Renal pelvis (tissue), 4 donors: ENCODE results near the gene KIRREL3. TPM values are rescaled to one million over a fixed set of nuclear protein-coding genes. Genes with fewer than 3 reads are reported as not detected.

Experiments
- DNase-seq: peaks from one replicate; pipeline ENCODE4 v3.0.0-alpha.2; 2013
- polyA plus RNA-seq, 3 donors: library from polyadenylated mRNA; unstranded; fragments of 120-200 nt; gene quantifications; one replicate each; pipeline ENCODE4 v1.2.1, GENCODE V29; 2013; ENCODE audit not compliant: insufficient read length in 3 of 3

Gene KIRREL3
- polyA plus RNA-seq, 3 donors = 1.6 to 1.8 (median 1.7) TPM

DNA sequence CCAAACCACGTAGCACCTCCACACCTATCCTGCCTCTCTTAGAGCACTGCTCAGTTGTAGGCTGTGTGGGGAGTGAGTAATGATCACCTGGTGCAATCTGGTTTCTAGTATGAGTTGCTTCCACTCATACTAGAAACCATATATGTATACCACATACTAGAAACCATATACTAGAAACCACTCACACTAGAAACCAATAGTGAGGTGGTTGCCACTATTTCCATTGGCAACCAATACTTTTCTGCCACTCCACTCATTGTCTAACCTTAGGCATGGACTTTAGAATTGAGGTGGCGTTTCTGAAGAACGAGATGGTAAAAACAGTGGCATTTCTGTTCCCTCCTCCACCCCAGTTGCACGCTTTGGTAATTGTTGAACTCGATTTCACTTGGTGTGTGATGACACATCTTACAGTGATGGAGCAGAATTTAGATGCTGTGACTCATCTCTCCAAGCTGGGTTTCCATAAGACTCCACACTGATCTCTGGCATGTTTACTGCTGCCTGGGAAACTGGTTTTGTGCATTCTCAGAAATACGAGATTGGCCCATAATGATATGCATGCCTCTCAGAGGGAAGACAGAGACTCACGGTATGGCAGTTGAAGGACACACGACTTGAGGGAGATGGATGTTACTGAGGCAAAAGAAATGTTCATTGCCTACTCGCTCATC is 82.9 kb downstream of the KIRREL3 start:
- no peak for DNase-seq

DNA sequence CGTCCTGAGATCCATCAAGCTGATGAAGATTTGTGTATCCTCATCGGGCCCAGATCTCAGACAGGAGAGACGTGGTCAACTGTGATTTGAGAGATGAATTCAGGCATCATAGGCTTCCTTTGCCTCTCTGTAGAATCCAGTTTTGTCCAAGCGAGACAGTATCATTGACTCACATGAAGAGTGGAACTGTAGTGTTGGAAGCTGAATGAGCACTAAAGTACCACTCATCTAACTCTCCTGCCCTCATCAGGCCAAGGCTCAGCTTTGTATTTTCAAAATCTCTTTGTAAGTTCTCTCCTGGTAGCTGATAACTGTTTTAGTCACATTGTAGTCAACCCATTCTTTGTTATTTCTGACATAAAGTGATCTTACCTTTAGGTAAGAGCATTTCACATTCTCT is 85.1 kb downstream of the KIRREL3 start:
- DNase-seq = no peak

DNA sequence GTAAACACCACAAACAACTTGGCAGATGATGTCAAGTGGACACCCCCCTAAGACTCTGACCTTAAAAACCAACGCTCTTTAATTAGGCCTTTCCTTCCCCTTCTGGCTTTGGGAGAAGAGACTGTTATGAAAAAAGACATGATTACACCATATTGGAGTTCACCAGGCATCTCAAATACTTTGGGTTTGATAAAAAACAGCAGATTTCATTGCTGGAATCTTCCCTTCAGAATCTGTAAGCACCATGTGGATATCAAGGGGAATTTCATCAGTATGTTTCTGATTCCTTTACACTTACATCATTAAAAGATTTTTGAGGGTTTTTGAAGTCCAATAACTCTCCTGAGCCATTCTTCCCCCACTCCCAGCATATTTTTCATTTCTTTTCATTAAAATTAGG is 85.6 kb downstream of the KIRREL3 start:
- no peak for DNase-seq

DNA sequence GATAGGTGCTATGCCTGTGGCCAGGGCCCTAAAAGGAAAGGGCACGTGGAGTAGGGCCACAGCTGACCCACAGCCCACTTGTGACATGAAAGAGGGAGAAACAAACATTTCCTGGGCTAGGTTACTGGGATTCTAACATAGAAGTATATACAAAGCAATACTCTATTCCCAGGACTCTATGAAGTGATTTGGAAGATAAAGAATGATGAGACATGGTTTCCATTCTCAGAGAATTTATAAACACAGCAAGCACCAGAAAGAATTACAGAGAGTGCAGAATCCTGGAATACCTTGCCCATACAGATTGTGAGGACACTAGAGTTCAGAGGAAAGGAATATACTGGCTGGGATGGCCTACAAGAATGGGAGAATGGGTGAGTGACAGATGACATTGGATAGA is 86.4 kb downstream of the KIRREL3 start:
- no peak for DNase-seq

DNA sequence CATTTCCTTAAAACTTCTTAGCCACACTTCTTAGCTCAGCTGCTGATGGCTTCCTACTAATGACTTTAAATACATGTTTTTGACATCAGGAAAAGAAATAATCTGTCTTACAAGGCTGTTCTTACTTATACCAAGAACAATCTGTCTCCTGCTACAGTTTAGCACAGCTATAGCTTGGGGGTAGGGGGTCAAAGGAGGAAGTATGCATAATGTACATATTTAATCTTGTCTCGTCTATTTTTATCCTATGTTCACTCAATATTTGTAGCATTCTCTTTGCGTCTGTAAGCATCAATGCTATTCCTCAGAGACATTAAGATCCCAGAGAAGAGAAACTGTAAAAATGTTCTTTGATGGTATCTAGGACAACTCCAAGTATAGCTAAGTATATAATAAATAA is 96.0 kb downstream of the KIRREL3 start:
- DNase-seq = no peak

DNA sequence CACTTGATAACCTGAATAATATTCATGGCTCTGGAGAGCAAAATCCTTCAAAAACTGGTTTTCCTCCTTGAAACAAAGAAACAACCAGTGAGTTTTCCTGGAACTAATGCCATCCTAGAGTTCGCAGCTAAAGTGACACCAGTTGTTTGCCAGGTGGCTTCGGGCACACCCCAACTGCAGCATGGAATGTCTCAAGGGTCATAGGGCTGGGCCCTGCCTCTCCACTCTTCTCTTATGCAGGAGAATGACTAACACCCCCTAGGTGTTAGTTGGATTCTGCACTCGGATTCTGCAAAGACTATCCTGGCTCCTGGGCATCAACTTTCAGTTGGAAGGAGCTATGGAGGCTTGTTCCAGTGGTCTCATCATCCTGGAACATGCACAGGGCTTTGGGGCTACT is 98.8 kb downstream of the KIRREL3 start:
- DNase-seq = no peak

DNA sequence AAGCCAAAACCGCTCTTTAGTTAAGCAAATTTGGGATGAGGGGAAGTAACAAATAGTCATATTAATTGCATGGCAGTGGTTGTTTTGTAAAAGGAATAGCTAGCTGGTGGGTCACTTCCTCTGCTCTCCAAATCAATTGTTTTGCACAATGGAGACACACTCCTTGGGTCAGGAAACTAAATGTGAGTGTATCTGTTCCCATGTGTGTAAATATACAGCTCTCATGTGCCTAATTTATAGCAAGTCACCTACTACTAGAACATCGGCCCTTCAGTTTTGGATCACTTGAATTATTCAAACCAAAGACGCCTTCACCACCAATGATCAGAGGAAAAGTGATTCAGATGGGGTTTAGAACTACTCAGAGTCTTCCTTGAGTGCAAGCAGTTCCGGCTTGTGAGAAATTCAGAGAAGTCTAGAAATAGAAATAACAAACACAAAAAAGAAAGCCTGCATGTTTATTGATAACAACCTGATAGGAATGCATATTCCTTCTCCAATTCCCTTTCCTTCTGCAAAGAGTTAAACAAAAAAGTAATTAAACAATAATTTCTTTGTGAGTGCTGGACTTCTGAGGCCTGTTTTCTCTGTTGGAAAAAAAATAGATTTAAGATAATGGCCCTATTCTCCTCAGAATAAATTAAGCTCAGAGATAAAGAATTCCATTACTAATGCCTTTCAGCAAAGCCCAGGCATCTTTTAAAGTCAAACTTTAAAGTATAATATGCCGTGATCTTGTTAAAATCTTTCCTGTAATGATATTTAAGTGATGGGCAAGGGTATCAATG is 100.4 kb downstream of the KIRREL3 start:
- DNase-seq = no peak

DNA sequence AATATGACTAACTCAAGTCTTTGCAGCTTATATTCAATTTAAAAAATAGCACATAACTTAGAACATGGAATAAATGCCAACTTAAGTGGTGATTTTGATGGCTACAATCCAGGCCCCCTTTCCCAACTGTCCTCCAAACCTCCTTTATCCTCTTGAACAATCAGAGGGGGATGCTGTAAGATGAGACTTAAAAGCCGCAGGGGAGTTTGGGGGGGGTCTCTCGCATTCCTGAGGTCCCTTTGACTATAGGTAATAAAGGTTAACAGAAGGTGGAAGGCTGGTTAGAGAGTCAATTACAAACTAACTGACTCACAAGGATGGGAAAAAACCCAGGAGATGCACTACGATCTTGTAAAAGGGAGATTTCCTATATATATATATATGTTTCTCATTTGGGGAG is 101.8 kb downstream of the KIRREL3 start:
- DNase-seq = no peak

DNA sequence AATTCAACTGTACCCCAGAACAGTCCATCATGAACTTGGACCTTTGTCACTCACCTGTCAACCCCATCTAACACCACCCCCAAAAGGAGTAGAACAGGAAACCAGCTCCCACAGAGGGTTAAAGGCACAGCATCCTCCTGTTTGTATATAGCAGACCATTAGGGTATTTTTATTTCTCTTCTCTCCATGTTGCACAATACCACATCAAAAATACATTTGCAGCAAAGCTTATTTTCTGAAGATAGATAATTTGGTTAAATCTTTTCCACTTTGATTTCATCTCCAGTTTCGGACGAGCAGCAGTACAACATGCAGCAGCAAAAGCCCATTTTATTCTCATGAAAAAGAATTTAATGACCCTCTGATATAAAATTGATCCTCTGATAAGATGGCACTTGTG is 103.1 kb downstream of the KIRREL3 start:
- no peak for DNase-seq

DNA sequence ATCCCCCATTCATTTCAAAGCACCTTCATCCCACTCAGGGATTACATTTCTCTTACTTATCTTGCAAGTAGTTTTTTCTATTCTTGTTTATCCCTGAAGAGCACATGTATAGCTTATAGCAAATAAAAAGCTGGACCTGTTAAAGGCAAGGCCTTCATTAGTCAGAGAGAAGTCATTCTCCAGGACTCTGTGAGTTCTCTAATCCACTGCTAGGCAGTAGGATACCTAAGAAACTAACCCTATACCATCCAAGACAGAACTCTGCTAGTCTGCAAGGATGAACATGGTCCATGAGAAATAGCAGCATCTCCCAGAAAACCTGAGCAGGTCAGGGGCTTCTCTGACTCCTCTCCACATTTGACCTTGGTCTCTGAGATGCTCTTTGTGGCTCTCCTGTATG is 104.5 kb downstream of the KIRREL3 start:
- DNase-seq = no peak

DNA sequence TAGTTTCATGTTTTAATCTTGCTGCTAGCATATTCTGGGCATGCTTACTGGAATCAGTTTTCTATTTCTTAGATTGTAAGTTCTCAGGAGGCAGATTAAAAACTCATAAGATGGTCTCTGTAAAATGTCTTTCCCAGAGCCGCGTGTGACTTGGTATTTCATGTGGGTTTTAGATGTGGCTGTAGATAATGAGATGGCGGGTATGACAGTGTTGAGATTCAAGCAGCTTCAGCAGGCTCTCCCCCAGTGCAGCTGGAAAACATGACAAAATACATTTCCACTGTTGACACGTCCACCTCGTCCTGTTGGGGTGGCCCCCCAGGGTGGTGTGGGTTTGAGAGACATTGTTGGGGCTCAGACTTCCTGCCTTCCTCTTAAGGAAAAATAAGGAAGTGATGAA is 106.8 kb downstream of the KIRREL3 start:
- DNase-seq = no peak

DNA sequence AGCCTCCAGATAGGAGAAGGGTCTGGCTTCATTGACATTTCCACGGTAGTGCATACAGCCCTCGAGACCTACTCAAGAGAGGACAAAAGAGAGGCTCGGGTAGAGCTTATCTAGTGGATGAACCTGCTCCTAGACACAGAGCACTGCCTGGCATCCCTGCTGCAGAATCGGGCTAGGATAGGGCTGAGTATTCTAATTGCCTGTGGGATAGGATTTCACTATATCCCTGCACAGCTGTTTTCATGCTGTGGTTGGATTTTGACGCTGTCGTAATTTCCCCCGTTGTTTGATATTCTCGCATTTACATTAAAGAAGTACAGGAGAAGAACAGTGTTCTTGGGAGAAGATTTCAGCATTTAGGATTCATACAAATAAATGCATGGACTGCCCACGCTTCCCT is 107.8 kb downstream of the KIRREL3 start:
- no peak for DNase-seq

DNA sequence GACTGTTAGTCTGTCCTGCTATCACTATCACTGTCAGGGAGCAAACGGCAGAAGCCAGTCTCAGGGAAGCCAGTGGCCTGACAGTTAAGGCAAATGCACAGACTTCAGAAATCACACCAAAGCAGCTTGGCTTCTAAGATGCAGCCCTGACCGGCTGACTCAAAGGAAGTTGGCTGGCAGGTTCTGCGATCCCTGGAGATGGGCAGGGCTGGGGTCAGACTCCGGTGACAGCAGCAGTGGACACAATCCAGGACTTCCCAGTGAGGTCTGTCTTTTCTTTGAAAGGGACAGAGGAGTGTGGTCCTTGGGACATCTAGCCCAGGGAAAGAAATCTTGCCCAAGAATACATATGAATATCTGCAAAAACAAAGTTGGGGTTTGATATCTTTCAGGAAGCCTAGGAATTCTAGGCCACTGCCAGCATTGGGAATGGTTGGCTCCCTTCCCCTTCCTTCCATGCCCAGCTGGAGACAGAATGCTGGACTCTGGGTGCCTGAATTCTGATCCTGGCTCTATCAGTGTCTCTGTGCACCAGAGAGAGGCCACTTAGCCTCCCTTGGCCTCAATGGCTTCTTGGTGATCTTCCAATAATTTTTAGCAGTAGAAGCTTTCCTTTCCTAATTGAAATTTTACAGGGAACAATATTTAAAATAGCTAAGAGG is 108.9 kb downstream of the KIRREL3 start:
- no peak for DNase-seq

DNA sequence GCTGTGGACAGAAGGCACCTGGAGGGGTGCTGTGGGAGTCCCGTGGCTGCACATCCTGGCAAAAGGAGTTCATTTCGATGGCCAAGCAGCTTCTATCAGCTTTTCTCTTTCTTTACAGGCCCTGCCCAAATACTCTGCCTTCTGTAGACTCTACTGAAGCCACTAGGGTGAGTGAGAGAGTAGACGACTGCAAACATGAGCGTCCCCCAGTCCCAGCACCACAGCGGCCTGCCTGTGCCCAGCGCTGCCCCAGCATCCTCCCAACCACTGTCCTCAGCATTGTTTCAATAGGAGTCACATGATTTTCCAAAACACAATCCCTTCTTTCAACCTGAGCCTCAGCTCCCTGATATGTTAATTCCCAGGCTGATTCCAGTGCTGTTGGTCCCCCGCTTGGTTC is 110.0 kb downstream of the KIRREL3 start:
- DNase-seq = no peak

DNA sequence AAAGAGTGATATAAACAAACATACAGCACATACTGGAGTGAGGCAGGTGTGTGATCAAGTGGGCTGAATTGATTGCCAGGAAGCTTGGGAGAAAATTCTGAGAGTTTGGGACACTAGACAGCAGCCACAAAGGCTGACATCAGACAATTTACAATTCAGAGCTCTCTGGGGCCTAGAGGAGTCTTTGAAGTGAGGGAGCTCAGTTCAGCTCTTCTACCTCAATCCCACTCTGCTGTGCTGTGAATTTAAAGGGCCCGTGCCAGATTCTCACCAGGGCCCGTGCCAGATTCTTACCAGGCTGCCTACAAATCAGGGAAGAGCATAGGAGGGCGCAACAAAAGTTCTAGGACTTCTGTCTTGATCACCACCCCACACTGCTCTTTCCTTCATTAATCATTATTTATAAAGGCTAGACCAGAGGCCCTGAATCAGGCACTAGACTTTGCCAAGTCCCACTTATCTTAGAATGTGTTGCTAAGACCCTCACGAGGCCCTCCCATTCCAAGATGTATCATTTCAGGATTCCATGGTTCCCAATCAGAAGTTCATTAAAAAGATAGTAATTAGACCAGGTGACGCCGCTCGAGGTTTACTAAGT is 112.4 kb downstream of the KIRREL3 start:
- no peak for DNase-seq

DNA sequence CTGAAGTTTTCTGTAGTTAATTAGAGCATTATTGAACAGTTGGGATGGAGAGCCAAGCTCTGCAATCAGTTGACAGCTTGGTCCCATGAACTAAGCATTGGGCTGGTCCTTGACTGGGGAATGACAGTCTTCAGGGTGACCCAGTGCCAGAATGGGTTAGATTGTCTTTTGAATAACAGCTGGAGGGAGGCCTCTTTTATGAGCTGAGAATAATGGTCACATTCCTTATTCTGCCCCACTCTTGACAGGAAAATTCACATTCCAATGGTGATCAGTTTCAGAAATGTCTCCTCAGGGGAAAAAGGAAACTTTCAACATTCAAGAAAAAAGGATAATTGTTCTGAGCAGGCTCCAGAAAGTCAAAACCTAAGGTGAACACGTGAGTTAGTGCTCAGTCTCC is 113.9 kb downstream of the KIRREL3 start:
- DNase-seq = no peak

DNA sequence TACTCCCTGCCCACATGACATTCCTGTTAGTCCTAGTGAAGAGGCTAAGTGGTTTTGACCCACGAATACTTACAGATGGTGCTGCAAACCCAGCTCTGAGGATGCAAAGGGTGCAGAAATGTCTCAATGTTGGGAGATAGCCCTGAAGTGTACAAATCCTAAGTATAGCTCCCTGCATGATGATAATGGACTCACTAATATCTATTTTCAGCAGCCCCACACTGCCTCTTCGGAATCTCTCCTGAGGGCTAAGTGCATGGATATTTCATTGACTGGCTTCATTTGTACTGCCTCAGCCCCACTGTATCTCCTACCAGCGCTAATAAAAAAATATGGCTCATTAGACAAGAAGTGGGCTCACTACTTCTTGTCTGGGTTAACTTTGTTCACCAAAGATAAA is 114.5 kb downstream of the KIRREL3 start:
- DNase-seq = no peak

DNA sequence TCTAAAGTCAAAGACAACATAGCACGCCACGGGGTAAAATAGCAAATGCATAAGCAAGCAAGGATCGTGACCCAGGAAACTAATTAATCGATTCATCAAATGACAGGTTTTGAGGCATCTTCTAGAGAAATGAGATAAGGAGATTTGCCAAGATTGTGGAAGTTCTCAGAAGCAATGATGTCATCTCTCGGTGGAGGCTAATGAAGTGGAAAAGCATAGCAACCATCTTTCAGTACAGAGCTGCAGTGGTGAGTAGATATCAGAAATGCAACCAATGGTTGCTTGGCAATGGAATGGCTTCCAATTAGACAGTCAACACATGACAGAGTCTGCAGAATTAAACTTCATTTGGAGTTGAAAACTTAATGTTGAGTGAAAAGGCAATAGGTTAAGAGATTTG is 116.0 kb downstream of the KIRREL3 start:
- DNase-seq = no peak

DNA sequence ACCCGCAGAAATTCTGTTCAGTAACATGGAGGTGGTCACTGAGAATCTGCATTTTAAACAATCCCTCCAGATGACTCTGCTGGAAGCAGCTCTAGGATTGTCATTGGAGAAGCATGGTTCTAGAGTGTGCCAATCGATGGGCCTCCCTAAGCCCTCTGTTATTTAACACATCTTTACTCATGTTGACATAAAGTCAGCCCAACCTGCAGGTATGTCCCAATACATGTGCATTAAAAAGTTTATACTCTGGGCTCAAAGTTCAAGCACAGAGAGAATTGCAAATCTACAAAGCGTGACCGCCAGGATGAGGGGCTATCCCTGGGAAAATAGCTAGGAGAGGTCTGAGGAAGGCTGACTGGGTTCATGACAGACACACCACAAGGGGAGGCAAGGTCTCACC is 116.4 kb downstream of the KIRREL3 start:
- no peak for DNase-seq

DNA sequence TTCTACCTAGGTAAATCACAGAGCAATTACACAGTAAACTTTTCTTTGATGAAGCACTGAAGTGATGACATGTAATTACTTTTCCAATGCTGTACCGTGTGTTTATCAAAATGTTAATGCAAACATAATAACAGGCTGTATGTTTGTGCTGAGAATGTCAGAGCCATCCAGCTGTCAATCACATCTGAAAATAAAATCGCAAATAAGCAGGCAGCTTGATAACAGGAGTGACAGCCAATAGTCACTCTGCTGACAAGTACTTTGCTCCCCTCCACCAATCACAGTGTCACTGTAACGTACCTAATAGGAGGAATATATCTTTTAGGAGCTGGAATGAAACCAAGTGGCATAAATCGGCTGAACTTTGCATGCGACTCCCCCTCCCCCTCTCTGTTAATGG is 119.7 kb downstream of the KIRREL3 start:
- DNase-seq = no peak

DNA sequence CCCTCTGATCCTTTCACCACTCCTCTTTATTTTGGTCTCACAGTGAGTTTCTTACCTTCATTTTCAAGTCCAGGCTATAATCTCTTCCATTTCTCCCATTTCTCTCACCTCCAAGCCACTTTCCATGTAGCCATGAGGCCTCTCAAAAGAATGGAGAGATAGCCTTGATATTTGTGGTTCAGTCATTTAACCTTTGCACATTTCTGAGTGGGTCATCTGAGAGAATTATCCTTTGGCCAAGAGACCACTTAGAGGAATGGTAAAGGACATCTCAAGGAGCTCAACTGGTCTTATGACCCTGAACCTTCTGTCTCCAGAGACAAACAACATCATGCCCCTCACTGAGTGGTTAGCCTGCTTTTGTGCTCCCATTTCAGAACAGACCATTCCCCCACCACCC is 121.1 kb downstream of the KIRREL3 start:
- DNase-seq = no peak

DNA sequence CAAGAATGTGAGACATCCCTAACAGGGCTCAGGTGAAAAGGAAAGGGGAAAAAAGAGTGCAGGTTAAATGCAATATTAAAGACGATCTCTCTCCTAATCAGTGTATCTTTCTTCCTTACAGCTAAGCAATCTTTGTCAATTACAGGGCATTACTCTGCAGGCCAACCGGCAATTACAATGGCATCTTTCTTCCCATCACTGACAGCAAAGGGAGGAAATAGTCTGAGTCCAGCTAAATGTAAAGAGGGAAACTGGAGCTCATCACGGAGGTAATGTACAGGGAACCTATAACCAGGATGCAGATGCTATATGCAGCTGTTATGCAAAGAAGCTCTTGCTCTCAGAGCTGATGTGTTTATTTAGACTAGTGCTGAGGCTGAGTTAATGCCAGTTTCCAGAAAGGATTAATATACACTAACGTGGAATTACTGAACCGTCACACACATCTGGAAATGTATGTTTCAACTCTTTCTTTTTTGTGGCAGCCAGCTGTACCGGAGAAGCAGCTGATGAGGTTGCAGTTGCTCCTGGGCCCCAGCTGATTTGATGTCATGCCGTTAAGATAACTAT is 121.6 kb downstream of the KIRREL3 start:
- DNase-seq = no peak

DNA sequence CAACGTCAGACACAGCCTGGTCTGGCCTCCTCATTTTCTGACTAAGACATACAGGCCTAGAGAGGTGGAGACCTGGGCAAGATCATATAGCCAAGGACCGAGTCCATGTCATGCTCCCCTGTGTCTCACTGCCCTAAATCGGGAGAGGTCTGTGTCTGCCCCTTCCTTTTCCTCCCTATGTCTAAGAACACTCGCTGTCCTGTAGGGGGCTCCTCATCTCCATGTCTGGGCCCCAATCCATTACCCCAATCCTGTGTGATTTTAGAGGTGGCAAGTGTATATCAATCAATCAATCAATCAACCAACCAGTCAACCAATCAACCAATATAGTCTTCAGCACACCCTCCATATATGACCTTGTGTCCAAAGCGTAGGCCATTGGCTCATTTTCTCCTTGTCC is 125.7 kb downstream of the KIRREL3 start:
- no peak for DNase-seq
